GM19324 (cell line): ENCODE results near the gene STARD10.
"Not testable (repeated sequence)": the region's sequence is repeated elsewhere in the genome, so short reads cannot be mapped to it uniquely, and the experiment has no call there.

ENCODE experiments used
- ATAC-seq: cut with Tn5 transposase; IDR thresholded peaks from one replicate; pipeline ENCODE4 v1.9.1; 2021; ENCODE audit warnings: mild to moderate bottlenecking, moderate library complexity; ENCODE audit not compliant: unreplicated experiment, low FRiP score

Gene STARD10

GRCh38 chr11:72811686-72812085, 17.8 kb upstream of the STARD10 start:
- not testable (repeated sequence) for ATAC-seq

GRCh38 chr11:72808331-72808798, 14.5 kb upstream of the STARD10 start:
- no peak for ATAC-seq

- no peak for ATAC-seq
These were observed 13.9 kb upstream of the STARD10 start for GRCh38 chr11:72807792-72808191.

- no peak for ATAC-seq
These were observed 13.3 kb upstream of the STARD10 start for GRCh38 chr11:72807021-72807693.

- not testable (repeated sequence) for ATAC-seq
These were observed 12.5 kb upstream of the STARD10 start for GRCh38 chr11:72806378-72806777.

- ATAC-seq: no peak
These were observed 11.4 kb upstream of the STARD10 start for GRCh38 chr11:72805216-72805615.

- ATAC-seq: no peak
These were observed 9.0 kb upstream of the STARD10 start for GRCh38 chr11:72802822-72803221.

- ATAC-seq: no peak
These were observed 5.6 kb upstream of the STARD10 start for GRCh38 chr11:72799441-72799840.

GRCh38 chr11:72798361-72798760, 4.5 kb upstream of the STARD10 start:
- no peak for ATAC-seq

GRCh38 chr11:72793076-72793424, 797 bp downstream of the STARD10 start:
- ATAC-seq: no peak

GRCh38 chr11:72792437-72793021, 1.3 kb downstream of the STARD10 start:
- ATAC-seq: no peak

GRCh38 chr11:72791228-72791627, 2.6 kb downstream of the STARD10 start:
- not testable (repeated sequence) for ATAC-seq

- ATAC-seq: no peak
These were observed 4.2 kb downstream of the STARD10 start for GRCh38 chr11:72789493-72790131.

GRCh38 chr11:72788241-72788640, 5.6 kb downstream of the STARD10 start:
- no peak for ATAC-seq

- ATAC-seq: no peak
These were observed 6.4 kb downstream of the STARD10 start for GRCh38 chr11:72787216-72788104.

- ATAC-seq: no peak
These were observed 7.3 kb downstream of the STARD10 start for GRCh38 chr11:72786305-72787215.

GRCh38 chr11:72784662-72785061, 9.2 kb downstream of the STARD10 start:
- ATAC-seq: no peak

GRCh38 chr11:72783144-72783905, 10.5 kb downstream of the STARD10 start:
- ATAC-seq: no peak
